ENCODE measurements around the gene SMIM33.
"Not testable (repeated sequence)": the region's sequence is repeated elsewhere in the genome, so short reads cannot be mapped to it uniquely, and the experiment has no call there.

SMIM33 gene

GRCh38 chr5:139482890-139483208 is 12.0 kb downstream of the SMIM33 start:
- DNase-seq = not testable (repeated sequence)

DNA sequence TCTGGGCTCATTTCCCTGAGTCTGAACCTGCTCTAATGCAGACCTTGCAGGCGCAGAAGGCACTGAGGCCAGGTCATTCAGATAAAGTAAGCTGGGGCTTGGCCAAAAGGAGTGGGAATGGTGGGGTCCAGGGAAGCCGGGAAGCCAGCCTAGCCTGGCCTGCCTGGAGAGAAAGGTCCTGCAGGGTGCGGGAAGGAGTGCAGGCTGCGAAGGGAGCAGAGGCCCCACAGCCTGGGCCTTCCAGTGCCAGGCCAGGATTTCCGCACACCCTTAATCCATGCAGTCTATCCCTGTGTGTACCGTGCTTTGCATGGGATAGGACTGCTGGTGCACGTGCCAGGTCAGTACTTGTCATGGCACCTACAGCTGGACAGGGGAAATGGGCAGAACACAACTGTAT is 15.4 kb downstream of the SMIM33 start:
- no peak for DNase-seq

DNA sequence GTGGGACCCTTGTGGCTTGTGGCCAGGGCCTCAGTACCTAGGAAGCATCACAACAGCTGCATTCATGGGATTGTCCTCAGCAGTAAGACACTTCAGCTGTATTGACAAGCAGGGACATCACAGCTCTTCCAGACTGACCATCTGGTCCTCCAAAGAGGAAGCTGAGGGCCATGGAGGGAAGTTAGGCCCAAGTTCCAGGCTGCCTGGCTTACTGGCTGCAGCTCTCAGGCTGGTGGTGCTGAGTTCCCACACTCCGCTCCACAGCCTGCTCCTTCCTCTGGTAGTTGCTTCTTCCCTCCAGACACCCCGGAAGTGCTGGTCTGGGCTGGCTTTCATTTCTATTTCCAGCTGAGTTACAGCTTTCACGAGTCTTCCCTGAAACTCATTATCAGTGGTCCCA is 17.5 kb downstream of the SMIM33 start:
- DNase-seq = no peak

DNA sequence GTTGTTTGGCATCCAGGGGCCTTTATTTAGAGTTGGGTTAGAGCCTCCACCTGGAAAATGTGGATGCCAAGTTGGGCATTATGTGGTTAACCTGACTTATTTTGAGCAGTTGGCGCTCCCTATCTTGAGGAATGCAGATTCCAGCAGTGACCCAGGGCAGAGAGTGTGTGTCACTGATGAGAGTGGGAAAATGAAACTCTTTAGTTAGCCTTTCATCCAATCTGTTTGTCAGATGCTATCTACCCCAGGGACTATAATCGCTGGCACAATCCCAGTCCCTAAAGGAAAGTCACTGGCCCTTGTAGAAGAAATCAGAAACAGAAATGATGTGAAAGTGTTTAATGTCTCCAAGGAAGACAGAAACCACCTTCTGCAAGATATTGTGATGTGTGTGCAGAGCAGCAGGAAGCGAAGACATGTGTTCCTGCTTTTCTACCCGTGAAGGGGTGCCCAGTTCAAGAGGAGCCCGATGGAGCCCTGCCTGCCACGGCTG is 21.9 kb downstream of the SMIM33 start:
- DNase-seq = no peak

- no peak for DNase-seq
Observed at GRCh38 chr5:139494256-139494655, 23.5 kb downstream of the SMIM33 start.

GRCh38 chr5:139494832-139495231 is 24.0 kb downstream of the SMIM33 start:
- no peak for DNase-seq

GRCh38 chr5:139495638-139496435 is 25.0 kb downstream of the SMIM33 start:
- DNase-seq = no peak

- DNase-seq = no peak
Observed at GRCh38 chr5:139501381-139501780, 30.6 kb downstream of the SMIM33 start.

- not testable (repeated sequence) for DNase-seq
Observed at GRCh38 chr5:139503036-139503817, 32.4 kb downstream of the SMIM33 start.

DNA sequence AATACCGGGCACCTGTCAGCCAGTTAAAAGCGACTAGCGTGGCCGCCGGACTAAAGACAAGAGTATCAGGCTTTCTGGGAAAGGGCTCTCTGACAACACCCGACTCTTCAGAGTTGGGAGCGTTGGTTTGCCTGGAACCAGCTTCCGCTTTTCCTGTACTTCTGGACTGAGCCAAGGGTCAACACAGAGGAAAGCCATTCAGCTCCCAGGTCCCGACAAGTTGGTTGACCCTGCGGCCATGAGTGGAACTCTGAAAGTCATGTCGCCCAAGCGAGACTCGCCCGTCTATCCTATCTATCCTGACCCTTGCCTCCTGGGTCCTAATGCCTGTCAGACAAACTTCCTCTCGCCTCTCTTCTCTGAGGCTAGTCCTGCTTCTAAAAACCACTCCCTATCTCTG is 33.1 kb downstream of the SMIM33 start:
- DNase-seq = not testable (repeated sequence)

DNA sequence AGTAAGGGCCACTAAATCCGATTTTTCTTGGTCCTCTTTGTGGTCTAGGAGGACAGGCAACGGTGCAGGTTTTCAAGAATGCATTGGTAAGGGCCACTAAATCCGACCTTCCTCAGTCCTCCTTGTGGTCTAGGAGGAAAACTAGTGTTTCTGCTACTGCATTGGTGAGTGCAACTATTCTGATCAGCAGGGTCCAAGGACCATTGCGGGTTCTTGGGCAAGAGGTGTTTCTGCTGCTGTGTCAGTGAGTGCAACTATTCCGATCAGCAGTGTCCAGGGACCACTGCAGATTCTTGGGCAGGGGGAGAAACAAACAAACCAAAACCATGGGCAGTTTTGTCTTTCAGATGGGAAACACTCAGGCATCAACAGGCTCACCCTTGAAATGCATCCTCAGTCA is 33.9 kb downstream of the SMIM33 start:
- DNase-seq = not testable (repeated sequence)

DNA sequence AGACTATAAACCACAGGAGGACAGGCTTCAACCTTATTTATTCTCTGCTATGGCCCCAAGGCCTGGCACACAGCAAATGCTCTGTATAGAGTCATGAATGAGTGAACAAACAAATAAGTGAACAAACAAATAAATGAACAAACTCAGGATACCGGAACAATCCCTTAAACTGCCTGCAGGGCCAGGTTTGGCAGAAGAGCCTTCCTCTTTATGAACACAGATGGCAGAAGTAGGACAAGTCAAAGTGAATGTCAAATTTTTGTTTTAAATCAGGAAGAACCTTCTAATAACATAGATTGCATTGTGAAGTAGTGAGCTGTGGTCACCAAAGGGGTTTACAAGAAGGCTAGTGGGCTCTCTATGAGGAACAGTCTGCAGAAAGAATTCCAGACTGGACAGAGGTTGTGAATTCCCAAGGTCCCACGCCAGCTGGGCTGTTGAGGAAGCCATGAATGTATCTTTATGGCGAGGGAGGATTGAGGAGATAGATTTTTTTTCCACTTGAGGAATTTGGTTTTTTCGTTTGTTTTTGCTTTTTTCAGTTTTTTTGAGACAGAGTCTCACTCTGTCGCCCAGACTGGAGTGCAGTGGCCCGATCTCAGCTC is 42.1 kb downstream of the SMIM33 start:
- DNase-seq = no peak

GRCh38 chr5:139513434-139513833 is 42.6 kb downstream of the SMIM33 start:
- peak; percentile 62 for DNase-seq

- DNase-seq = no peak
Observed at GRCh38 chr5:139513852-139514485, 43.2 kb downstream of the SMIM33 start.

GRCh38 chr5:139514486-139514856 is 43.7 kb downstream of the SMIM33 start:
- DNase-seq = no peak

DNA sequence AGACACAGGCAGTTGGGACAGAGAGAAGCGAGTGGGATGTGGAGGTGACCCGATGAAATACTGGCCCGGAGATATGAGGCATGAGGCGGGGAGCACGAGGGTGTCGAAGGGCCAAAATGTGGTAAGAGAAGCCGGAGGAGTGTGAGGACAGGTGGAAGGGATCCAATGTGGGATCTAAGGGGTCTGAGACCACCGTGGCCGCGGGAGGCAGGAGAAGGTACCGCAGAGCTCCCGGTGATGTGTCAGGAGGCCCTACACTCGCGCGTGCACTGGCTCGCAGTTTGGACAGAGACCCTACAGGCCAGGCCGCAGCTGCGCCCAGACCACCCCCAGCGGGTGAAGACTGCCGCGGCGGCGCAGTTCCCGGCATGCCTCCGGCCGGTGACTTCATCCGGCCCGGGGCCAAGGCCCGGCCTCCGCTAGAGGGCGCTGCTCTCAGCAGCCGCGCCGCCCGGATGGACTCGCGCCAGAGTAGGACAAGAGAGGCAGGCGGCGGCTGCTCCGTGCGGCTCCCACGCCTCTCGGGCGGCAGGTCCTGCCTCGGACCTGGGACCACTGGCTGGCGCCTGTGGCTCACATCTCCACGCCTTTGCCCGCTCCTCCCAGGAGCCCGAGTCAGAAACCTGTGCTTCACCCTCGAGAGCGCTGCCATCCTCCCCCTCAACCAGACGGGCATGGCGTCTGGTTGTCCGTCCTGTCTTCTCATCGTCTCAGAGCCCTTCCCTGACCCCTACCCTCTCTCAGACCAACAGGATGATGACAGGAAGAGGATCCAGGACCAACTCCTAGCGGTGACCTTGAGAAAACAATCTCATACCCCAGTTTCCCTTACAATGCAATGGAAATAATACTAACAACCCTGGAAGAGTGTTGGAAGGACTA is 47.1 kb downstream of the SMIM33 start:
- DNase-seq = peak; percentile 80

Data from effector CD8-positive, alpha-beta T cell (primary cell).